Measurements from ENCODE around the gene HES1.

GRCh38 chr3:194100856-194101390, 35.0 kb upstream of the HES1 start:
- TF ChIP-seq, protein P1, sequence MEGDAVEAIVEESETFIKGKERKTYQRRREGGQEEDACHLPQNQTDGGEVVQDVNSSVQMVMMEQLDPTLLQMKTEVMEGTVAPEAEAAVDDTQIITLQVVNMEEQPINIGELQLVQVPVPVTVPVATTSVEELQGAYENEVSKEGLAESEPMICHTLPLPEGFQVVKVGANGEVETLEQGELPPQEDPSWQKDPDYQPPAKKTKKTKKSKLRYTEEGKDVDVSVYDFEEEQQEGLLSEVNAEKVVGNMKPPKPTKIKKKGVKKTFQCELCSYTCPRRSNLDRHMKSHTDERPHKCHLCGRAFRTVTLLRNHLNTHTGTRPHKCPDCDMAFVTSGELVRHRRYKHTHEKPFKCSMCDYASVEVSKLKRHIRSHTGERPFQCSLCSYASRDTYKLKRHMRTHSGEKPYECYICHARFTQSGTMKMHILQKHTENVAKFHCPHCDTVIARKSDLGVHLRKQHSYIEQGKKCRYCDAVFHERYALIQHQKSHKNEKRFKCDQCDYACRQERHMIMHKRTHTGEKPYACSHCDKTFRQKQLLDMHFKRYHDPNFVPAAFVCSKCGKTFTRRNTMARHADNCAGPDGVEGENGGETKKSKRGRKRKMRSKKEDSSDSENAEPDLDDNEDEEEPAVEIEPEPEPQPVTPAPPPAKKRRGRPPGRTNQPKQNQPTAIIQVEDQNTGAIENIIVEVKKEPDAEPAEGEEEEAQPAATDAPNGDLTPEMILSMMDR (IDR thresholded peaks at IDR 0.05; ENCODE audit: low read depth, low read length, missing input control), result no peak
- TF ChIP-seq GABPA (IDR thresholded peaks at IDR 0.05 in 1 of 2, conservative IDR thresholded peaks at IDR 0.05 in 1 of 2), result no peak
- TF ChIP-seq YY1 (IDR thresholded peaks at IDR 0.05), result peak; percentile 79
- TF ChIP-seq, protein P2, sequence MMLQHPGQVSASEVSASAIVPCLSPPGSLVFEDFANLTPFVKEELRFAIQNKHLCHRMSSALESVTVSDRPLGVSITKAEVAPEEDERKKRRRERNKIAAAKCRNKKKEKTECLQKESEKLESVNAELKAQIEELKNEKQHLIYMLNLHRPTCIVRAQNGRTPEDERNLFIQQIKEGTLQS (IDR thresholded peaks at IDR 0.05), result no peak
- TF ChIP-seq RAD21 (IDR thresholded peaks at IDR 0.05), result peak; percentile 58 to 67
- TF ChIP-seq REST (IDR thresholded peaks at IDR 0.05), result peak; percentile 92
